Mucosa of rectum (tissue), 2 donors: Measurements from ENCODE around the gene TRNAU1AP.
A peak's percentile ranks its signal among the peaks of the same experiment; 100 is the strongest.
"Not testable (repeated sequence)": the region's sequence is repeated elsewhere in the genome, so short reads cannot be mapped to it uniquely, and the experiment has no call there.

Experiments
- H3K27ac ChIP-seq, 2 donors: one replicate each; pipeline ENCODE4 v1.7.0; 2013; ENCODE audit warnings: inconsistent platforms in 2 of 2, low read depth in 2 of 2, low read length in 2 of 2
- H3K27me3 ChIP-seq, 2 donors: one replicate each; pipeline ENCODE4 v1.7.0; 2013; ENCODE audit warnings: low read length in 2 of 2; ENCODE audit not compliant: control insufficient read depth in 2 of 2, insufficient read depth in 2 of 2
- H3K36me3 ChIP-seq, 2 donors: one replicate each; pipeline ENCODE4 v1.7.0; 2013; ENCODE audit warnings: low read length in 2 of 2; ENCODE audit not compliant: control insufficient read depth in 2 of 2, insufficient read depth in 2 of 2
- H3K4me1 ChIP-seq, 2 donors: one replicate each; pipeline ENCODE4 v1.7.0; 2013; ENCODE audit warnings: low read length in 2 of 2, mild to moderate bottlenecking in 1 of 2; ENCODE audit not compliant: control insufficient read depth in 2 of 2, insufficient read depth in 2 of 2
- H3K4me3 ChIP-seq, 2 donors: one replicate each; pipeline ENCODE4 v1.7.0; 2013; ENCODE audit warnings: low read length in 2 of 2
- H3K9ac ChIP-seq, 2 donors: one replicate each; pipeline ENCODE4 v1.7.0; 2013; ENCODE audit warnings: low read length in 2 of 2, low read depth in 1 of 2, mild to moderate bottlenecking in 1 of 2
- H3K9me3 ChIP-seq, 2 donors: one replicate each; pipeline ENCODE4 v1.7.0; 2013; ENCODE audit warnings: low read length in 2 of 2; ENCODE audit not compliant: control insufficient read depth in 2 of 2
- donor health status: healthy.
- donor health status: Normal muscosa, but diverticular disease.

The TRNAU1AP gene

GRCh38 chr1:28573564-28573963 is 20.7 kb downstream of the TRNAU1AP start:
- H3K36me3 ChIP-seq = peaks cover 26 to 46% of the 10 kb centered on the region in 2 donors
- no peaks in the 10 kb centered on the region for H3K9me3 ChIP-seq
- peaks cover 0 to 3% of the 10 kb centered on the region in 2 donors for H3K4me1 ChIP-seq
- H3K27me3 ChIP-seq = no peaks in the 10 kb centered on the region
- H3K4me3 ChIP-seq = no peak overlapping the region
- no peak overlapping the region for H3K27ac ChIP-seq
- H3K9ac ChIP-seq = no peak overlapping the region

- Histone ChIP-seq H3K36me3 (peaks cover 28 to 42% of the 10 kb centered on the region in 2 donors), H3K4me3 (no peak overlapping the region), H3K4me1 (peaks cover 17 to 18% of the 10 kb centered on the region in 2 donors), H3K27ac (no peak overlapping the region), H3K27me3 (no peaks in the 10 kb centered on the region), H3K9ac (no peak overlapping the region), H3K9me3 (no peaks in the 10 kb centered on the region)
Observed at GRCh38 chr1:28577052-28577678, 24.3 kb downstream of the TRNAU1AP start.

GRCh38 chr1:28577738-28578536 is 25.1 kb downstream of the TRNAU1AP start:
- Histone ChIP-seq H3K9me3 (no peaks in the 10 kb centered on the region), H3K4me3 (no peak overlapping the region), H3K27ac (no peak overlapping the region), H3K4me1 (peaks cover 17 to 21% of the 10 kb centered on the region in 2 donors), H3K9ac (no peak overlapping the region), H3K27me3 (no peaks in the 10 kb centered on the region), H3K36me3 (peaks cover 28 to 42% of the 10 kb centered on the region in 2 donors)

- peaks cover 28 to 40% of the 10 kb centered on the region in 2 donors for H3K36me3 ChIP-seq
Observed at GRCh38 chr1:28578696-28579218, 25.9 kb downstream of the TRNAU1AP start.

GRCh38 chr1:28579401-28579800 is 26.5 kb downstream of the TRNAU1AP start:
- H3K27me3 ChIP-seq = no peaks in the 10 kb centered on the region
- H3K9me3 ChIP-seq = no peaks in the 10 kb centered on the region
- H3K4me3 ChIP-seq = peak overlapping the region in 1 of 2 donors; percentile 96
- no peak overlapping the region for H3K27ac ChIP-seq
- peak overlapping the region in 1 of 2 donors; percentile 1 for H3K9ac ChIP-seq
- peaks cover 17 to 24% of the 10 kb centered on the region in 2 donors for H3K4me1 ChIP-seq
- peaks cover 28 to 37% of the 10 kb centered on the region in 2 donors for H3K36me3 ChIP-seq

More at GRCh38 chr1:28578696-28579218, 25.9 kb downstream of the TRNAU1AP start:
- no peaks in the 10 kb centered on the region for H3K9me3 ChIP-seq
- H3K9ac ChIP-seq = no peak overlapping the region
- H3K4me1 ChIP-seq = peaks cover 17 to 24% of the 10 kb centered on the region in 2 donors
- H3K4me3 ChIP-seq = no peak overlapping the region
- H3K27ac ChIP-seq = no peak overlapping the region
- H3K27me3 ChIP-seq = no peaks in the 10 kb centered on the region

GRCh38 chr1:28580722-28581530 is 28.0 kb downstream of the TRNAU1AP start:
- Histone ChIP-seq H3K9me3 (no peaks in the 10 kb centered on the region), H3K36me3 (peaks cover 28 to 35% of the 10 kb centered on the region in 2 donors), H3K27ac (peak overlapping the region; percentile 93 to 94), H3K27me3 (no peaks in the 10 kb centered on the region), H3K4me1 (peaks cover 17 to 24% of the 10 kb centered on the region in 2 donors), H3K9ac (peak overlapping the region; percentile 90 to 91), H3K4me3 (peak overlapping the region; percentile 91 to 96)

- H3K27me3 ChIP-seq = no peaks in the 10 kb centered on the region
- H3K36me3 ChIP-seq = peaks cover 28 to 34% of the 10 kb centered on the region in 2 donors
Observed at GRCh38 chr1:28581531-28582247, 28.8 kb downstream of the TRNAU1AP start.

GRCh38 chr1:28582248-28582615 is 29.3 kb downstream of the TRNAU1AP start:
- Histone ChIP-seq H3K27ac (peak overlapping the region; percentile 93 to 94), H3K27me3 (no peaks in the 10 kb centered on the region), H3K4me3 (peak overlapping the region; percentile 91 to 96), H3K9me3 (no peaks in the 10 kb centered on the region), H3K36me3 (peaks cover 23 to 29% of the 10 kb centered on the region in 2 donors), H3K9ac (peak overlapping the region; percentile 90 to 91), H3K4me1 (peaks cover 14 to 24% of the 10 kb centered on the region in 2 donors)

More at GRCh38 chr1:28581531-28582247, 28.8 kb downstream of the TRNAU1AP start:
- H3K27ac ChIP-seq = peak overlapping the region; percentile 93 to 94
- no peaks in the 10 kb centered on the region for H3K9me3 ChIP-seq
- peak overlapping the region; percentile 91 to 96 for H3K4me3 ChIP-seq
- peak overlapping the region; percentile 90 to 91 for H3K9ac ChIP-seq
- peaks cover 17 to 24% of the 10 kb centered on the region in 2 donors for H3K4me1 ChIP-seq

- H3K27ac ChIP-seq, H3K9ac ChIP-seq, H3K27me3 ChIP-seq, H3K36me3 ChIP-seq, H3K4me3 ChIP-seq, H3K9me3 ChIP-seq: not testable (repeated sequence)
- peaks cover 0 to 15% of the 10 kb centered on the region in 2 donors for H3K4me1 ChIP-seq
Observed at GRCh38 chr1:28586585-28587391, 33.9 kb downstream of the TRNAU1AP start.
